Measurements from ENCODE around the gene LRP1B.

DNA sequence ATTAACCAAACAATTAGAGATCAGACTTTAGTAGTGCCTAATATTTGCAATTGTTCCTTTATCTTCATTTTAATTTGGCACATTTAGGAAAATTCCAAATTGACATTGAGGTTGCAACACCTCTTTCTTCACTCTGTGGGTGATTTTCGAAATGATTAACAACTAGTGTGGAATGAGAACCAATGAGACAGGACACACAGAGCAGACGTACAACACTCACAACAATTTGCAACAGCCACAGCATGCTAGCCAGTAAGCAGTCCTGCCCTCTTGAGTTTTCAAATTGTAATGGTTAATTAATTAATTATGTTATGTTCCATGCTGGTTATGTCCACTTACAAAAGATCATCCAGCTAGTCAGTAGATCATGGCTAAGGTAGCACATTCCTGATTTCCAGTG, 339.3 kb downstream of the LRP1B start:
- TF ChIP-seq, protein P1, sequence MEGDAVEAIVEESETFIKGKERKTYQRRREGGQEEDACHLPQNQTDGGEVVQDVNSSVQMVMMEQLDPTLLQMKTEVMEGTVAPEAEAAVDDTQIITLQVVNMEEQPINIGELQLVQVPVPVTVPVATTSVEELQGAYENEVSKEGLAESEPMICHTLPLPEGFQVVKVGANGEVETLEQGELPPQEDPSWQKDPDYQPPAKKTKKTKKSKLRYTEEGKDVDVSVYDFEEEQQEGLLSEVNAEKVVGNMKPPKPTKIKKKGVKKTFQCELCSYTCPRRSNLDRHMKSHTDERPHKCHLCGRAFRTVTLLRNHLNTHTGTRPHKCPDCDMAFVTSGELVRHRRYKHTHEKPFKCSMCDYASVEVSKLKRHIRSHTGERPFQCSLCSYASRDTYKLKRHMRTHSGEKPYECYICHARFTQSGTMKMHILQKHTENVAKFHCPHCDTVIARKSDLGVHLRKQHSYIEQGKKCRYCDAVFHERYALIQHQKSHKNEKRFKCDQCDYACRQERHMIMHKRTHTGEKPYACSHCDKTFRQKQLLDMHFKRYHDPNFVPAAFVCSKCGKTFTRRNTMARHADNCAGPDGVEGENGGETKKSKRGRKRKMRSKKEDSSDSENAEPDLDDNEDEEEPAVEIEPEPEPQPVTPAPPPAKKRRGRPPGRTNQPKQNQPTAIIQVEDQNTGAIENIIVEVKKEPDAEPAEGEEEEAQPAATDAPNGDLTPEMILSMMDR (IDR thresholded peaks at IDR 0.05 in 4 of 5, conservative IDR thresholded peaks at IDR 0.05 in 1 of 5) = no peak
- TF ChIP-seq POLR2A (IDR thresholded peaks at IDR 0.05) = no peak
